ENCODE results near the gene SPEM2.
A peak's percentile ranks its signal among the peaks of the same experiment; 100 is the strongest.

Gene SPEM2

DNA sequence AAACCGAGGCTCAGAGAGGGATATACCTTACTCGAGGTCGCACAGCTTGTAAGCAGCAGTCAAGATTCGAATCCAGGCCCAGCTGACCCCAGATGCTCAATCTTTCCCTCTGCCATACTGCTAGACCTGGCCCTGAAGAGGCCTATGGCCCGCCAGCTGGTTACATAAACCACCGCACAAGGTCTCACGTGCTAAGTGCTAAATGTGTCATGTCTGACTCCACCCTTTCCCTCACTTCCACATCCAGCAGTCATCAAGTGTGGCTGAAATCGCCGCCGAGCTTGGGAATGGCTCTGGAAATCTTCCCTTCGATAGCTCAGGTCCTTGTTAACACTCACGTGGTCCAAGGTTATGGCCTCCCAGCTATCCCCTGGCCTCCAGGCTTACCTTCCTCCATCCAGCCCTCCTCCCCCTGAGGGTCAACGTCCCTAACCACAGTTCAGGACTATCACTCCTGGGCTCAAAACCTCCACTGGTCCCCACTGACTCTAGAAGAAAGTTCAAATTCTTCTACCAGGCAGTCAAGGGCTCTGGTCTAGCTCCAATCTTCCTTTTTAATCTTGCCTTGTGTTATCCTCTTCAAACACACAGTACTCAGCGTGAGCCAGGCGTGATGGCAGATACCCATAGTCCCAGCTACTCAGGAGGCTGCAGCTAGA is 50.5 kb downstream of the SPEM2 start:
- DNase-seq, result peak in 1 of 2 donors; percentile 55

DNA sequence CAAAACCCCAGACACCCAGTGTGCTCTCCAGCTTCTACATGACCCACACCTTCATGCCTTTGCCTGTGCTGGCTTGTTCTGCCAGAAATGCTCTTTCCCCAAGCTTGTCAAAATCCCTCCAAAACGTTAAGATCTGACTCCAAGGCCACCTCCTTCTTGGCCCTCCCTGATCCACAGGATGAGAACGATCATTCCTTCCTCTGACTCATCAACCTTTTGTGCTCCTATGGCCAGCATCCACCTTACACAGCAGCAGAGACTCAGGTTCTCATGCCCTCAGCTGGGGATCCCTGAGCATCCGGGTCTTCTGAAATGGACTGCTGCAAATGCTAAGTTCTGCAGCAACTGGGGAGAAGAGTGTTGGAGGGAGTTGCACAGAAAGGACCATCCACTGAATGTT is 51.1 kb downstream of the SPEM2 start:
- no peak for DNase-seq

DNA sequence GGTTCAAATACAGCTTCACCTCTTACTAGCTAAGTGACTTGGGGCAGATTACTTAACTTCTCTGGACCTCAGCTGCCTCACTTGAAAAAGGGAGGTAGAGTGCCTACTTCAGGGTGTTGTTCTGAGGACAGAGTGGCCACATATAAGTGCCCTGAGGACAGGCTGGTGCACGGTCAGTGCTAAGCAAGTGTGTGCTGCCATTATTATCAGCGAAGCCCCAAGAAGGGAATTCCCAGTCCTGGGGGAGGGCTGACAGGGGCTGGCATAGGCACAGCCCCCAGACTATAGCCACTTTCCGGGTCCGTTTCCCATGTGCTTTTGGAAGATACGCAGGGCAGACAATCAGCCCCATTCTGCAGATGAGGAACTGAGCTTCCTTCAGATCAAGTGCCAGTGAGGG is 51.5 kb downstream of the SPEM2 start:
- no peak for DNase-seq

Measured in CD4-positive, alpha-beta T cell treated with Interleukin-1 beta for 1 hour (primary cell).